Osteoblast (primary cell): ENCODE results near the gene YPEL2. TPM values are rescaled to one million over a fixed set of nuclear protein-coding genes. Genes with fewer than 3 reads are reported as not detected.

Source experiments
- DNase-seq: peaks from one replicate; pipeline ENCODE4 v3.0.0; 2011; ENCODE audit warnings: low spot score, mixed read lengths; ENCODE audit not compliant: insufficient read length; ENCODE audit errors: missing footprints
- H2AFZ ChIP-seq: 2 replicates; pipeline ENCODE4 v1.6.0; 2011; ENCODE audit warnings: mild to moderate bottlenecking, low read length
- H3K27ac ChIP-seq: 2 replicates; pipeline ENCODE4 v1.5.1; 2011; ENCODE audit warnings: mild to moderate bottlenecking, low read depth, low read length, moderate library complexity
- H3K27me3 ChIP-seq: 2 replicates; pipeline ENCODE4 v1.6.0; 2012; ENCODE audit warnings: mild to moderate bottlenecking, control low read depth, inconsistent platforms, low read length, moderate library complexity; ENCODE audit not compliant: insufficient read depth
- H3K36me3 ChIP-seq: 2 replicates; pipeline ENCODE4 v1.5.1; 2011; ENCODE audit warnings: mild to moderate bottlenecking, low read length, control low read depth, moderate library complexity; ENCODE audit not compliant: insufficient read depth
- H3K4me1 ChIP-seq: 2 replicates; pipeline ENCODE4 v1.5.1; 2011; ENCODE audit warnings: mild to moderate bottlenecking, low read length, control low read depth, moderate library complexity; ENCODE audit not compliant: insufficient read depth
- H3K4me2 ChIP-seq: 2 replicates; pipeline ENCODE4 v1.6.0; 2011; ENCODE audit warnings: mild to moderate bottlenecking, low read length; ENCODE audit not compliant: insufficient read depth
- H3K4me3 ChIP-seq: fragments of 200-600 bp; sonication (generic); 3 replicates; pipeline ENCODE4 v1.5.1; 2012; ENCODE audit warnings: mild to moderate bottlenecking, low read length, inconsistent platforms; ENCODE audit not compliant: insufficient read depth
- H3K79me2 ChIP-seq: 2 replicates; pipeline ENCODE4 v1.6.0; 2012; ENCODE audit warnings: mild to moderate bottlenecking, low read length, control low read depth, inconsistent platforms; ENCODE audit not compliant: insufficient read depth
- H3K9me3 ChIP-seq: 2 replicates; pipeline ENCODE4 v1.5.1; 2011; ENCODE audit warnings: low read depth, low read length, control low read depth
- H4K20me1 ChIP-seq: 2 replicates; pipeline ENCODE4 v1.6.0; 2012; ENCODE audit warnings: mild to moderate bottlenecking, low read length, control low read depth; ENCODE audit not compliant: insufficient read depth
- CTCF ChIP-seq: IDR thresholded peaks from 2 replicates; pipeline ENCODE4 v1.5.1; 2011; ENCODE audit warnings: mild to moderate bottlenecking, low read depth, low read length, moderate library complexity; ENCODE audit errors: extremely low read depth
- total RNA-seq: library from RNA; depleted of rRNA; stranded (reverse); fragments of >200 nt; gene quantifications from 2 replicates; pipeline ENCODE4 v1.2.3, GENCODE V29; 2012

The YPEL2 gene
- total RNA-seq, 1 donor: 24.2 TPM

DNA sequence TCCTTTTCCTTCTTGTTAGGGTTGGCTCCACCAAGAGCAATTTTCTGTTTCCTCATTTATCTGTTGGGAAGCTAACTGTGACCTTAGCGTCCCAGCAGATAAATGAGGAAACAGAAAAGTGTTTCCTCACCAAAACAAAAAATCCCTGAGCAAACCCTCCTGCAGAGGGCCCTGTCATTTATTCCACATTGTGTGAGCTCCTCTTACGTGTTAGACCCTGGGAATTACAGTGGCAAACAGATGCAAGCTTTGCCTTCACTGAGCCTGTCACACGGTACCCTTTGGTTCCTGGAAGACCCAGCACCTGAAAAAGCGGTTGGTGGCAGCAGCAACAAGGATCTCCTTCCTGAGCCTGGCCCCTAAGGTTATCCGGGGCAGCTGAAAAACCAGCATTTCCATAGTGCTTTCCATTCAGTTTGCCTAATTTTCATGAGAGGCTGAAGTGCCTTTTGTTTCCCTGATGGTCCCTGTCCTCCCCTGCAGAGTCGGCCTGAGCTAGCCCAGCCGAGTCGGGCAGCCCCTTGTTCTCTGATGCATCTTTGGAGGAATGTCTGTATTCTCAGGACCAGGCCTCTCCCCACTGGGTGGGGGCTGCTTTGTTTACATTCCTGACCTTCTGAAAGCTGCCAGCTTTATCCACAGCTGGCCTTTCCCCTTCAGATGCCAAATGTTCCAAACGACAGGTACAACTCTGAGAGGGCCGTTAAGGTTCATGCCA, 34.7 kb downstream of the YPEL2 start:
- no peak overlapping the region for H3K4me2 ChIP-seq

GRCh38 chr17:59366773-59367656, 35.6 kb downstream of the YPEL2 start:
- H3K4me1 ChIP-seq: peaks cover 43% of the 10 kb centered on the region
- H3K4me3 ChIP-seq: no peak overlapping the region
- H2AFZ ChIP-seq: no peak overlapping the region
- no peaks in the 10 kb centered on the region for H4K20me1 ChIP-seq
- H3K36me3 ChIP-seq: no peaks in the 10 kb centered on the region
- peak; percentile 89 for DNase-seq
- H3K27ac ChIP-seq: peak overlapping the region; percentile 19
- TF ChIP-seq CTCF: no peak
- no peaks in the 10 kb centered on the region for H3K27me3 ChIP-seq
- H3K79me2 ChIP-seq: peaks cover 44% of the 10 kb centered on the region
- peak overlapping the region; percentile 13 for H3K4me2 ChIP-seq
- H3K9me3 ChIP-seq: no peaks in the 10 kb centered on the region

More for the DNA sequence above, 34.7 kb downstream of the YPEL2 start:
- H3K9me3 ChIP-seq: no peaks in the 10 kb centered on the region
- H4K20me1 ChIP-seq: no peaks in the 10 kb centered on the region
- H3K79me2 ChIP-seq: peaks cover 44% of the 10 kb centered on the region
- no peaks in the 10 kb centered on the region for H3K27me3 ChIP-seq
- no peak overlapping the region for H3K27ac ChIP-seq
- H3K4me3 ChIP-seq: no peak overlapping the region
- TF ChIP-seq CTCF: no peak
- H2AFZ ChIP-seq: no peak overlapping the region
- H3K4me1 ChIP-seq: peaks cover 43% of the 10 kb centered on the region
- H3K36me3 ChIP-seq: no peaks in the 10 kb centered on the region
- no peak for DNase-seq

DNA sequence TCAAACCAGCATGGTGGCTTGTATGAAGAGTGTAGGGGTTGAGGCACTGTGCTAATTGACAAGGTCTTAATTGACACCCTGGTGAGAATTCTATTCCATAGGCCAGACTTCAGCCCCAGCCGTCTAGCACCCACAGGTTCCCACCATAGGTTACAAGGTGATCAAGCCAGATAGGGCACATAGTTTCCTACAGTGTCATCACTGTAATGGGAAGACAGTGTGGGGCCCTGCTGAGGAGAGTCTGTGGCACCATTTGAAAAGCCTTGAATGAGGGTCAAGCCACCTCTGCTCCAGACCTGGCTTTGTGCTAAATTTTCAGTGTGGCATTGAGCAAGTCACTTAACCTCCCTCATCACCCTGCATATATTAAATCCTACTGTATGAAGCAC, 36.2 kb downstream of the YPEL2 start:
- peaks cover 44% of the 10 kb centered on the region for H3K79me2 ChIP-seq
- H3K27me3 ChIP-seq: no peaks in the 10 kb centered on the region
- no peak overlapping the region for H3K4me3 ChIP-seq
- H2AFZ ChIP-seq: no peak overlapping the region
- no peak overlapping the region for H3K27ac ChIP-seq
- H3K4me1 ChIP-seq: peaks cover 43% of the 10 kb centered on the region
- TF ChIP-seq CTCF: no peak
- DNase-seq: no peak
- no peaks in the 10 kb centered on the region for H3K36me3 ChIP-seq
- no peaks in the 10 kb centered on the region for H3K9me3 ChIP-seq
- H4K20me1 ChIP-seq: no peaks in the 10 kb centered on the region
- H3K4me2 ChIP-seq: no peak overlapping the region
